A549 (cell line): ENCODE measurements around the gene TLNRD1.

ENCODE experiments used
- EHMT2 ChIP-seq: fragments of 200-600 bp; sonication (generic); IDR thresholded peaks from 2 replicates; pipeline ENCODE4 v1.6.1; 2016; ENCODE audit warnings: antibody characterized with exemption, low read depth, mild to moderate bottlenecking, moderate library complexity
- HDAC2 ChIP-seq: fragments of 200-600 bp; sonication (generic); IDR thresholded peaks from 2 replicates; pipeline ENCODE4 v1.6.1; 2016
- TP53 ChIP-seq: fragments of 250-450 bp; sonication (Bioruptor Pico); IDR thresholded peaks from 2 replicates; pipeline ENCODE4 v1.5.0; 2021; ENCODE audit warnings: mild to moderate bottlenecking, moderate library complexity
- TF ChIP-seq, protein P1 (sequence below): fragments of >200 bp; sonication (Bioruptor Twin); formaldehyde crosslinking; IDR thresholded peaks from 3 replicates; pipeline ENCODE4 v1.5.1; 2016
- TF ChIP-seq, protein P2 (sequence below): fragments of 200-600 bp; sonication (generic); IDR thresholded peaks from 2 replicates; pipeline ENCODE4 v1.6.1; 2016; ENCODE audit warnings: antibody characterized with exemption, mild to moderate bottlenecking, moderate library complexity

DNA sequence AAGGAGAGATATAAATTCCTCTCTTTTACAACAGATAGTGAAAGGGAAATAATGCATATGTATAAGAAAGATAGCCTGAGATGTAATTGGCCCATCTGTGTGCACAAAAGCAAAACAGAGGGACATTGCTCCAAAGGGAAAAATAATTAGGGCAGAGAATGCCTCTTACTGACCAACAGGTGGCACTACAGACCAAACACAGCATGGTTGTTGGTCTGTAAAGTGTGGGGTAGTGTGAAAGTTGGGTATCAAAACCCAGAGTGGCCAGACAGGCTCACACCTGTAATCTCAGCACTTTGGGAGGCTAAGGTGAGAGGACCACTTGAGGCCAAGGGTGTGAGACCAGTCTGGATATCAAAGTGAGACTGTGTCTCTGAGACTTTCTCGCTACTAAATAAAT, 4.5 kb upstream of the TLNRD1 start:
- TF ChIP-seq EHMT2 (no peak), HDAC2 (no peak), TP53 (CRISPR knock-in tag) (no peak)
- TF ChIP-seq, protein P1, sequence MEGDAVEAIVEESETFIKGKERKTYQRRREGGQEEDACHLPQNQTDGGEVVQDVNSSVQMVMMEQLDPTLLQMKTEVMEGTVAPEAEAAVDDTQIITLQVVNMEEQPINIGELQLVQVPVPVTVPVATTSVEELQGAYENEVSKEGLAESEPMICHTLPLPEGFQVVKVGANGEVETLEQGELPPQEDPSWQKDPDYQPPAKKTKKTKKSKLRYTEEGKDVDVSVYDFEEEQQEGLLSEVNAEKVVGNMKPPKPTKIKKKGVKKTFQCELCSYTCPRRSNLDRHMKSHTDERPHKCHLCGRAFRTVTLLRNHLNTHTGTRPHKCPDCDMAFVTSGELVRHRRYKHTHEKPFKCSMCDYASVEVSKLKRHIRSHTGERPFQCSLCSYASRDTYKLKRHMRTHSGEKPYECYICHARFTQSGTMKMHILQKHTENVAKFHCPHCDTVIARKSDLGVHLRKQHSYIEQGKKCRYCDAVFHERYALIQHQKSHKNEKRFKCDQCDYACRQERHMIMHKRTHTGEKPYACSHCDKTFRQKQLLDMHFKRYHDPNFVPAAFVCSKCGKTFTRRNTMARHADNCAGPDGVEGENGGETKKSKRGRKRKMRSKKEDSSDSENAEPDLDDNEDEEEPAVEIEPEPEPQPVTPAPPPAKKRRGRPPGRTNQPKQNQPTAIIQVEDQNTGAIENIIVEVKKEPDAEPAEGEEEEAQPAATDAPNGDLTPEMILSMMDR: peak; percentile 28
- TF ChIP-seq, protein P2, sequence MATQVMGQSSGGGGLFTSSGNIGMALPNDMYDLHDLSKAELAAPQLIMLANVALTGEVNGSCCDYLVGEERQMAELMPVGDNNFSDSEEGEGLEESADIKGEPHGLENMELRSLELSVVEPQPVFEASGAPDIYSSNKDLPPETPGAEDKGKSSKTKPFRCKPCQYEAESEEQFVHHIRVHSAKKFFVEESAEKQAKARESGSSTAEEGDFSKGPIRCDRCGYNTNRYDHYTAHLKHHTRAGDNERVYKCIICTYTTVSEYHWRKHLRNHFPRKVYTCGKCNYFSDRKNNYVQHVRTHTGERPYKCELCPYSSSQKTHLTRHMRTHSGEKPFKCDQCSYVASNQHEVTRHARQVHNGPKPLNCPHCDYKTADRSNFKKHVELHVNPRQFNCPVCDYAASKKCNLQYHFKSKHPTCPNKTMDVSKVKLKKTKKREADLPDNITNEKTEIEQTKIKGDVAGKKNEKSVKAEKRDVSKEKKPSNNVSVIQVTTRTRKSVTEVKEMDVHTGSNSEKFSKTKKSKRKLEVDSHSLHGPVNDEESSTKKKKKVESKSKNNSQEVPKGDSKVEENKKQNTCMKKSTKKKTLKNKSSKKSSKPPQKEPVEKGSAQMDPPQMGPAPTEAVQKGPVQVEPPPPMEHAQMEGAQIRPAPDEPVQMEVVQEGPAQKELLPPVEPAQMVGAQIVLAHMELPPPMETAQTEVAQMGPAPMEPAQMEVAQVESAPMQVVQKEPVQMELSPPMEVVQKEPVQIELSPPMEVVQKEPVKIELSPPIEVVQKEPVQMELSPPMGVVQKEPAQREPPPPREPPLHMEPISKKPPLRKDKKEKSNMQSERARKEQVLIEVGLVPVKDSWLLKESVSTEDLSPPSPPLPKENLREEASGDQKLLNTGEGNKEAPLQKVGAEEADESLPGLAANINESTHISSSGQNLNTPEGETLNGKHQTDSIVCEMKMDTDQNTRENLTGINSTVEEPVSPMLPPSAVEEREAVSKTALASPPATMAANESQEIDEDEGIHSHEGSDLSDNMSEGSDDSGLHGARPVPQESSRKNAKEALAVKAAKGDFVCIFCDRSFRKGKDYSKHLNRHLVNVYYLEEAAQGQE: no peak
